Memory B cell (primary cell): Measurements from ENCODE around the gene MPP3.
"Not testable (repeated sequence)": the region's sequence is repeated elsewhere in the genome, so short reads cannot be mapped to it uniquely, and the experiment has no call there.

Experiments used
- ATAC-seq: fragments of 150-1000 bp; cut with Tn5 transposase; 2 replicates; pipeline ENCODE4 v1.10.0; 2021; ENCODE audit warnings: low read depth, mild to moderate bottlenecking, moderate library complexity
- DNase-seq, 2 donors: peaks; one replicate each; pipeline ENCODE4 v3.0.0; 2022; ENCODE audit warnings: low spot score in 2 of 2
- H3K27ac Mint-ChIP-seq: one replicate; pipeline ENCODE4 v1.8.0; 2022; ENCODE audit warnings: mild to moderate bottlenecking, moderate library complexity, mixed read lengths
- H3K27me3 Mint-ChIP-seq: one replicate; pipeline ENCODE4 v1.8.0; 2022; ENCODE audit warnings: mixed read lengths
- H3K36me3 Mint-ChIP-seq: one replicate; pipeline ENCODE4 v1.8.0; 2022; ENCODE audit warnings: mild to moderate bottlenecking, mixed read lengths
- H3K4me1 Mint-ChIP-seq: one replicate; pipeline ENCODE4 v1.8.0; 2022; ENCODE audit warnings: mixed read lengths
- H3K4me3 Mint-ChIP-seq: one replicate; pipeline ENCODE4 v1.8.0; 2022; ENCODE audit warnings: mild to moderate bottlenecking, moderate library complexity, mixed read lengths
- H3K9me3 Mint-ChIP-seq: one replicate; pipeline ENCODE4 v1.8.0; 2022; ENCODE audit warnings: mixed read lengths

MPP3 gene

DNA sequence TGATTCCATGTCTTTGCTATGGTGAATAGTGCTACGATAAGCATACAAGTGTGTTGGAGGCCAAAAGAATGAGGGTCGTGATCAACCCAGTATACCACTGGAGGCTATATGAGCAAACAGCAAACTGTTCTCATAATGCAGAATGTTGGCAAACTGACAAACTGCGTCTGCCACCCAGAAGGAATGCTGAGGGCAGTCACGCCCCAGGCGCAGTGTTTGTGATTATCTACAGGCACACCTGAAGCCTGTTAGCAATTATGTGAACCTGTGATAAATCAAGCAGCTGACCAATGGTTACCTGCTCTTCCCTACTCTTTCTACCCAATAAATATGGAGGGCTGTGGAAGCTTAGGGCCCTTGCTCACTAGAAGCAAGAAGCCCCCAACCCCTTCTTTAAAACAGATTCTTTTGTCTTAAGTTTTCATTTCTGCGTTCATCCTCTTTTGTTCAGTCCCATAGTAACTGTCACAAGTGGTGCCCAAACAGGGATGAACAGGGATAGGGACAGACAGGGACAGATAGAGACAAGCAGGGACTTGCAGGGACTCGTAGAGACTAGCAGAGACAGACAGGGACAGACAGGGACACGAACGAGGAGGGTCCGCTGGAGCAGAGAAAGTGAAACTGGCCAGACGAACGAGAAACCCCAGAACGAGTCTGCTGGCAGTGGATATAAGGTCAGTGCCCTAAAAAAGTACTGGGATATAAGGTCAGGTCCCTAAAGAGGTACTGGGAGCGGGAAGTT lies 39.2 kb upstream of the MPP3 start:
- ATAC-seq = no peak
- Mint-ChIP-seq H3K4me1 (no peaks in the 10 kb centered on the region), H3K27ac (no peak overlapping the region), H3K36me3 (peaks cover 2% of the 10 kb centered on the region), H3K27me3 (peaks cover 31% of the 10 kb centered on the region), H3K9me3 (peaks cover 4% of the 10 kb centered on the region), H3K4me3 (no peak overlapping the region)
- no peak for DNase-seq

DNA sequence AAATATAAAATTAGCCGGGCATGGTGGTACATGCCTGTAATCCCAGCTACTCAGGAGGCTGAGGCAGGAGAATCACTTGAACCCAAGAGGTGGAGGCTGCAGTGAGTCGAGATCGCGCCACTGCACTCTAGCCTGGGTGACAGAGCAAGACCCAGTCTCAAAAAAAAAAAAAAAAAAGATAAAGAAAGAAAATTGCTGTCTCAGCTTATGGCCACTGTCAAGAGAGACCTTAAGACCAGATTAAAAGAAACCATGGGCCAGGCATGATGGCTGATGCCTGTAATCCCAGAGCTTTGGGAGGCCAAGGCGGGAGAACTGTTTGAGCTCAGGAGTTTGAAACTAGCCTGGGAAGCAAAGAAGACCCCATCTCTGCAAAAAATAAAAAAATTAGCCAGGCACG lies 36.1 kb upstream of the MPP3 start:
- not testable (repeated sequence) for H3K27ac Mint-ChIP-seq, H3K4me1 Mint-ChIP-seq, H3K36me3 Mint-ChIP-seq, H3K4me3 Mint-ChIP-seq, DNase-seq, H3K9me3 Mint-ChIP-seq, ATAC-seq
- peaks cover 22% of the 10 kb centered on the region for H3K27me3 Mint-ChIP-seq

DNA sequence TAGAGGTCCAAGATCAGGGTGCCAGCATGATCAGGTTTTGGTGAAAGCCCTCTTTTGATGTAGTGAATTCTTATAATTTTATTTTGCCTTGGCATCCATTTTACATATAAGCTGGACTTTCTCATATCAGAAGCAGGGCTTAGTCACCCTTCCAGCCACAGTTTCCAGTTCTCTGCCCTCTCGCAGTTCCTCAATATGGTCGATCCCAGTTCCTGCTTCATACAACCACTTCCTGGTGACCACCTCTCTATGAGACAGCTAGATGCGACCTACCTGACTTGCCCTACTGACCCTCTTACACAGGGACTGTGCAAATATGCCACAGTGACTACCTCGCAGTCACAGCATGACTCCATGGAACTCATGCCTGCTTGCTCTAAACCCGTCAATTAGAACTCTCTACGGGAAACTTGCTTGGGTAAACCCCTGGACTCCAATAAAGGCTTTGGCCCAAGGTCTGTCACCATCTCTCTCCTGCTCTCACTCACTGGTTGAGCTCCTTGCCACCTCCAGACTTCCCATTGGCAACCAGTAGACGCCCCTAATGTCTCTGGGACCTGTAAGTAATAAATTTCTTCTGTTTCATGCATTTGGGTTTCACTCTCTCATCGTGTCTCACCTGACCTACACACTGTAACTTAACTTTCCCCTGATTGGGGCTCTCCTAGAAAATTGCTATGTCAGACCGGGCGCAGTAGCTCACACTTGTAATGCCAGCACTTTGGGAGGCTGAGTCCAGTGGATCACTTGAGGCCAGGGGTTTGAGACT lies 35.5 kb upstream of the MPP3 start:
- Mint-ChIP-seq H3K27me3 (peaks cover 17% of the 10 kb centered on the region), H3K4me3 (no peak overlapping the region), H3K4me1 (no peaks in the 10 kb centered on the region), H3K9me3 (peaks cover 4% of the 10 kb centered on the region), H3K27ac (no peak overlapping the region), H3K36me3 (peaks cover 2% of the 10 kb centered on the region)
- no peak for ATAC-seq
- no peak for DNase-seq

DNA sequence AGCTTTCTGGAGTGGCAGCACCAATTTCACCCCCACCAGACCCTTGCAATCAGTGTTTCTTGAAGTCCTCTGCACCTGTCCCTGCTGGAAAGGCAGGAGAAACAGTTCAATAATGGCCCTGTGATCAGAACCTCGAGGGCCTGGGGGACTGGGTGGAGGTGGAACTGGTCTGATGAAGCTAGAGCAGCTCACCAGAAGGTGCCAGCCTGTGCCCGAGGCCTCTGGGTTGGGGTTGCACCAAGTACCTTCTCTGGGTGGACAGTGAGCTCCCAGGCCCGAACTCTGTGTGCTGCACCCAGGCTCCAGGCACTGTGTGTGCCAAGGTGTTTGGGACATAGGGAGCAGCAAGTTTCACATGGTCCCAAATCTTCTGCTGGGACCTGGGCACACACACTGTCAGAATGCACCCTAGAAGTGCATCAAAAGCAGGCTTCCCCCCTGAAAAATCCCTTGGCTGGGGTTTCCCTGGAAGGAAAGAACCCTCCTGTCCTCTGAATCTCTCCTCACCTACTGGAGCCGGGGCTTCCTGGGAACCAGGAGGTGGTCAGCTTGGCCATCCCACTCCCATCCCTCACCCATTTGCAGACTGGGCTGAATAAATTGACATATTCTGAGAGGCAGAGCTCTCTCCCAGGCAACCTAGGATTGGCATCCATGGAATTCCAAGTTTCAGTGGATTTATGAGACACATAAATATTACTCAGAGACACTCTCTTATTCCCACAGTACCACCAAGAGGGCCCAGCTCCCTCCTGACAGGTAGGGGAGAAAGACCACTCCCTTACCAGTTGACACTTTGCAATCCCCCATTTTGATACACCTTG lies 31.4 kb upstream of the MPP3 start:
- ATAC-seq (no peak), DNase-seq (no peak)
- Mint-ChIP-seq H3K4me1 (no peaks in the 10 kb centered on the region), H3K27me3 (peaks cover 13% of the 10 kb centered on the region), H3K9me3 (peaks cover 4% of the 10 kb centered on the region), H3K27ac (no peak overlapping the region), H3K4me3 (no peak overlapping the region), H3K36me3 (peaks cover 2% of the 10 kb centered on the region)

DNA sequence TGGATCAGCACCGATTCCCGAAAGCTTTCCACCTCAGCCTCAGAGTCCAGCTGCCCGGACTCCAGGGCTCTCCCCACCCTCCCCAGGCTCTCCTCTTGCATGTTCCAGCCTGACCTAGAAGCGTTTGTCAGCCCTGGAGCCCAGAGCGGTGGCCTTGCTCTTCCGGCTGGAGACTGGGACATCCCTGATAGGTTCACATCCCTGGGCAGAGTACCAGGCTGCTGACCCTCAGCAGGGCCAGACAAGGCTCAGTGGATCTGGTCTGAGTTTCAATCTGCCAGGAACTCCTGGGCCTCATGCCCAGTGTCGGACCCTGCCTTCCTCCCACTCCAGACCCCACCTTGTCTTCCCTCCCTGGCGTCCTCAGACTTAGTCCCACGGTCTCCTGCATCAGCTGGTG lies 29.0 kb upstream of the MPP3 start:
- H3K4me1 Mint-ChIP-seq = no peaks in the 10 kb centered on the region
- H3K9me3 Mint-ChIP-seq = no peaks in the 10 kb centered on the region
- DNase-seq (no peak), ATAC-seq (no peak)
- H3K4me3 Mint-ChIP-seq = no peak overlapping the region
- H3K36me3 Mint-ChIP-seq = no peaks in the 10 kb centered on the region
- H3K27me3 Mint-ChIP-seq = peaks cover 11% of the 10 kb centered on the region
- H3K27ac Mint-ChIP-seq = no peak overlapping the region

DNA sequence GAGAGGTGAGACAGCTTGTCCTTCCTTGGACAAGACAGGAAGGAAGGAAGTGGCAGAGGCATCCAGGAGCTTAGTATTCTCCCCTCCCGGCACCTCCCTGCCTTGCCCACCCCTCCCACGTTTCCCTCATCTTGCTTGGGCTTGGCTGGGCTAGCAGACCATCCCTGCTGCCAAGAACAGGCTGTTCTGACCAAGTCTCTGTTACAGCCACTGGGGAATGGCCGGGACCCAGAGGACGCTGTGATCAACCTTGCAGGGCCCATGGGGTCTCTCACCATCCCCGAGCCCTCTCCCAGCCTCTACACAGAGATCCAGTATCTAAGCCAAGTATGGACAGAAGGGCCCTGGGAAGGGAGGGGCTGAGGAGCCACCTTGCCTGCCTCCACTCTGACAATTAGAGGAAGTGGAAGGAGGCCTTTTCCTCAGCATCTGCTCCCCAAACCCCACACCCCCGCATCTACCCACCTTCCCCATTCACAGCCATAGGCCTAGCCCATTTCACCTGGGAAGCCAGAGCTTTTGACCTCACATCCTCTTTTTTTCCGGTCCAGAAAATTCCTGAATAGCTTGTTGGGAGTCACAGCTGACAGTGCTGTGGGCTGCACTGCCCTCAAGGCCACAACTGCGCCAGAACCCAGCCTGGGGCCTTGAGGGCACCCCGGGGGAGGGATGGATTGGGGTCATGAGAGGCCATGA lies 28.1 kb upstream of the MPP3 start:
- no peaks in the 10 kb centered on the region for H3K9me3 Mint-ChIP-seq
- no peaks in the 10 kb centered on the region for H3K36me3 Mint-ChIP-seq
- DNase-seq (no peak), ATAC-seq (no peak)
- no peaks in the 10 kb centered on the region for H3K4me1 Mint-ChIP-seq
- H3K4me3 Mint-ChIP-seq = no peak overlapping the region
- peaks cover 12% of the 10 kb centered on the region for H3K27me3 Mint-ChIP-seq
- no peak overlapping the region for H3K27ac Mint-ChIP-seq

DNA sequence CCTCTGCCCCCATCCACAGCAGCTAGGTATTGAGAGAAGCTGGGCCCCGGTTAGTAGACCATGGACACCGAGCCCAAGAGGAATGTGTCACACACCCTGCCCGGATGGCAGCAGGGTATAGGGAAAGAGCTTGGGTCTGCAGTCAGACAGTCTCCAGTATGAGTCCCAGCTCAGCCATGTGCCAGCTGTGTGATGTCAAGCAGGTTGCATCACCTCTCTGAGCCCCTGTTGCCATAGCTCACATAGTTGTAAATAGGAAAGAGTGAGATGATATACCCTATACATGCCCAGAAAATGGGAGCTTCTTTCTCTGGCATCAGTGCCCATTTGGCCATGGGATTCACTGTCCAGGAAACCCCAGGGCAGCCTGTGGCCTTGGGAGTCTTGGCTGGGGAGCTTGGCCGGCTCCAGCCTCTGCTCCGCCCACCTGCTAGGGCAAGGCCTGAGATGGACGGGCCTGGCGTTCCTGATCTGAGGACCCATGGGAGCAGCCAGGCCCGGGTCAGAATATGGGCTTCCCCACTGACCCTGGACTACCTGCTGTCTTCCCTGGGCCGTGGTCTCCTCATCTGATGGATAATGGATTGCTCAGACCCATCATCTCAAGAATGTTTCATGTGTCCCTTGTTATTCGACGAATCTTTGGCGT lies 27.3 kb upstream of the MPP3 start:
- Mint-ChIP-seq H3K27ac (no peak overlapping the region), H3K36me3 (no peaks in the 10 kb centered on the region), H3K4me1 (no peaks in the 10 kb centered on the region), H3K9me3 (no peaks in the 10 kb centered on the region), H3K27me3 (peaks cover 15% of the 10 kb centered on the region), H3K4me3 (no peak overlapping the region)
- ATAC-seq = no peak
- no peak for DNase-seq

DNA sequence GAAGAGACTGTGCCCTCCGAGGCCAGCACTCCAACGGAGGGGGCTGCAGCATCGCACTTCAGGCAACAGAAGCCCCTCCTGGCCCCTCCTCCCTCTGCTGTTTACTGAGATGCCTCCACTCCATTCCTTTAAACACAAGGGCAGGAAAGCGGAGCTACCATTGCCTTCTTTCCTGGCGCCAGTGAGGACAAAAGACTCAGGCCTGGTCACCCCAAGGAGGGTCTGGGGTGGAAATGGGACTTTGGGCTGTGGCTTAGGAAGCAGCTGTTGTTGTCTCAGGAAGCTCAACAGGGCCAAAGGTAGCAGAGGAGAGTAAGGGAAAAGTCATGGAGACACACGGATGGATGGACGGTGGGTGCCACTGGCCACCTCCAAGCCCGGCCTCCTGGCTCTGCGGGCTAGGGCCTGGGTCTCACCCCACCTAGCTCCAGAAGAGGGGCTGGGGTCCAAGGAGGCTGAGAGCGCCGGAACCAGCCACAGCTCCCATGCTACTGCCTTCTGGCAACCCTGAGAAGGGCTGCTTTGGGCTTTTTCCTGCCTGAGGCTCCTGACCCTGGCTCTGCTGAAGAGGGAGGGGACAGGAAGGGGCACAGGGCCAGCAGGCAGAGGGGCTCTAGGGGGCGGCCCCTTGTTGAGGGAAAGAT lies 25.1 kb upstream of the MPP3 start:
- Mint-ChIP-seq H3K4me1 (no peaks in the 10 kb centered on the region), H3K9me3 (no peaks in the 10 kb centered on the region), H3K36me3 (no peaks in the 10 kb centered on the region), H3K27me3 (peaks cover 15% of the 10 kb centered on the region), H3K27ac (no peak overlapping the region), H3K4me3 (no peak overlapping the region)
- ATAC-seq (no peak), DNase-seq (no peak)

DNA sequence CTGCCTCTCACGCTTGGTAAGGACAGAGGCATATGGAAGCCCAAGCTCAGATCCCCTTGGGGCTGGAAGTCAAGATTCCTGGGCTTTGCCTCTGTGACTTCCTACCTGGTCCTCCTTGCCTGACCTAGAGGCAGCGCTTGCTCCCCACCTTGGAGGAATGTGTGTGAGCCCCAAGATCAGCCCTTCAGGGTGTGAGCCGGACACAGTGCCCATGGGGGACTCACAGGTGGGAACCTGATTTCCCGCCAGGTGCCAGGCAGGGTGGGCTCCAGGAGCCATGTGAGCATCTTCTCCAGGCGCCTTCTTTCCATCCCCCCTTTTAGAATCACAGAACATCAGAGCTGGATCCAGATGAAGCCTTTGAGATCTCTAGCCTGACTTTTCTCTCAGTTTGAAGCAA lies 24.2 kb upstream of the MPP3 start:
- peaks cover 11% of the 10 kb centered on the region for H3K27me3 Mint-ChIP-seq
- no peaks in the 10 kb centered on the region for H3K9me3 Mint-ChIP-seq
- DNase-seq (no peak), ATAC-seq (no peak)
- no peaks in the 10 kb centered on the region for H3K4me1 Mint-ChIP-seq
- no peak overlapping the region for H3K27ac Mint-ChIP-seq
- no peak overlapping the region for H3K4me3 Mint-ChIP-seq
- H3K36me3 Mint-ChIP-seq = no peaks in the 10 kb centered on the region

DNA sequence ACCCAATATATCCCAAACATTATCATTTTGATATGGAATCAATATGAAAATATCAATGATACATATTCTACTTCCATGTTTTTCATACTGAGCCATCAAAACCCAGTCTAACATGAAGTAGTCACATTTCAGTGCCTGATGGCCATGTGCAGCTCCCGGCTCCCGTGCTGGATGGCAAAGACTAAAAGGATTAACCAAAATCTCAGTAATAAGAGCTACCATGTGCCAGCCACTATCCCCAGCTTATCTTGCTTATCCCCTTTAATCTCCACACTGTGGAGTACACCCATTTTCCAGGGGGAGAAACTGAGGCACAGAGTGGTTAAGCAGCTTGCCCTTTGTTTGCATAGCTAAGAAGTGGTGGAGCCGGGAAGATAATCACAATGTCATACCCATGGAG lies 23.2 kb upstream of the MPP3 start:
- no peaks in the 10 kb centered on the region for H3K36me3 Mint-ChIP-seq
- no peak overlapping the region for H3K27ac Mint-ChIP-seq
- H3K4me1 Mint-ChIP-seq = no peaks in the 10 kb centered on the region
- no peaks in the 10 kb centered on the region for H3K9me3 Mint-ChIP-seq
- ATAC-seq (no peak), DNase-seq (no peak)
- peaks cover 17% of the 10 kb centered on the region for H3K27me3 Mint-ChIP-seq
- H3K4me3 Mint-ChIP-seq = no peak overlapping the region

DNA sequence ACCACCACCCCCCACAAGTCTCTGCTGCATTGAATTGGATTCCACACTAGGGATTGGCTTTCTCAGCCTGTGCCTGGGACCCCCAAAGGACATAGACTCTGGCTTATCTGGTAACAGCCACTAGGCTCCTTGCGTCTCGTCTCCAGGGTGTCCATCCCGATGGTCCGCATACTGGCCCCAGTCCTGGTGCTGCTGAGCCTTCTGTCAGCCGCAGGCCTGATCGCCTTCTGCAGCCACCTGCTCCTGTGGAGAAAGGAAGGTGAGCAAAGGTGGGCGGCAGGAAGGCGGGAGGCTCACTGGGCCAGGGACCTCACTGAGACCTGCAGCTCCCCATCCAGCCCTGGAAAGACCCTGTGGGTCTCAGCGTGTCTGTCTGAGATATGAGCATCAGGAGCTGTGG lies 22.1 kb upstream of the MPP3 start:
- Mint-ChIP-seq H3K4me1 (no peaks in the 10 kb centered on the region), H3K9me3 (no peaks in the 10 kb centered on the region), H3K27ac (no peak overlapping the region), H3K4me3 (no peak overlapping the region), H3K36me3 (no peaks in the 10 kb centered on the region), H3K27me3 (peaks cover 17% of the 10 kb centered on the region)
- ATAC-seq (no peak), DNase-seq (no peak)

DNA sequence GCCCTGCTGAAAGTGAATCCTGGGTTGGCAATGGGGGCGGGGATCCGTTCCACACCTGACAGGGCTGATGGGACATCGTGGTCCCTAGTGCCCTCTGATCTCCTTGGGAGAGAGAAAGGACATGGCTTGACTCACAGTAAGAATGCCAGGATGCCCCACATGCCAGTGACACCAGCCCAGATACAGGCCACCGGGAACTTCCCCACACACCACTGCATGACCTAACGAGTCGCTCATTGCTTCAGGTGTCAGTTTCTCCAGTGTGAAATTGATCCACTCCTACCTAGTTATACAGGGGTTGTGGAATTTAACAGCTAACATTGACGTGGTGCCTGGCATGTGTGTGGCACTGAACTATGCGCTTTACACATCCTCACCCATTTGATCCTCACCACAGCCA lies 21.6 kb upstream of the MPP3 start:
- H3K27ac Mint-ChIP-seq = no peak overlapping the region
- no peak overlapping the region for H3K4me3 Mint-ChIP-seq
- DNase-seq (no peak), ATAC-seq (no peak)
- no peaks in the 10 kb centered on the region for H3K36me3 Mint-ChIP-seq
- H3K27me3 Mint-ChIP-seq = peaks cover 22% of the 10 kb centered on the region
- H3K4me1 Mint-ChIP-seq = no peaks in the 10 kb centered on the region
- no peaks in the 10 kb centered on the region for H3K9me3 Mint-ChIP-seq

DNA sequence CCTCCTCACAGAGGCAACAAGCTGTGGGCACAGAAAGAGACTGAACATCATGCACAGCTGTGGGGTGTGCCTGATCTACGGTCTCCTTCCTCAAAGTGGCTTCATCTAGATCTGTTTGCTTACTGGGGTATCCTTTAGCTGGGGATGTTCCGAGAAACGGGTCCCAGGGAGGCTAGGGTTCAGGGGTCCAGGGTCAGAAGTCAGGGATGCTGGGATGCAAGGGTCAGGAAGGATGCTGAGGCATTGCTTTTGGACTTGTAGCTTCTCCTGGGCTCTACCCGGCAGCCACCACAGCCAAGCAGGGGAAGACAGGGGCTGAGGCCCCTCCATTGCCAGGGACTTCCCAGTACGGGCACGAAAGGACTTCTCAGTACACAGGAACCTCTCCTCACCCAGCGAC lies 20.6 kb upstream of the MPP3 start:
- no peaks in the 10 kb centered on the region for H3K4me1 Mint-ChIP-seq
- no peaks in the 10 kb centered on the region for H3K36me3 Mint-ChIP-seq
- no peaks in the 10 kb centered on the region for H3K9me3 Mint-ChIP-seq
- no peak for ATAC-seq
- no peak for DNase-seq
- no peak overlapping the region for H3K27ac Mint-ChIP-seq
- H3K4me3 Mint-ChIP-seq = no peak overlapping the region
- H3K27me3 Mint-ChIP-seq = peaks cover 30% of the 10 kb centered on the region
